GM12878 (cell line): ENCODE data around the gene DLG2. TPM values are rescaled to one million over a fixed set of nuclear protein-coding genes. Genes with fewer than 3 reads are reported as not detected.
A peak's percentile ranks its signal among the peaks of the same experiment; 100 is the strongest.

Experiments
- ATF7 ChIP-seq: fragments of 450-650 bp; IDR thresholded peaks from 2 replicates; pipeline ENCODE4 v1.6.1; 2016; ENCODE audit warnings: low read depth, mild to moderate bottlenecking
- BHLHE40 ChIP-seq, 2 experiments: fragments of 450-650 bp in 1 of 2; IDR thresholded peaks; 2 replicates each; pipeline ENCODE4 v1.6.1; 2011 to 2017; ENCODE audit warnings: low read depth in 2 of 2, borderline replicate concordance in 1 of 2, improper control_type of control experiment in 1 of 2, low read length in 1 of 2, mild to moderate bottlenecking in 1 of 2
- BMI1 ChIP-seq: fragments of 450-650 bp; IDR thresholded peaks from 2 replicates; pipeline ENCODE4 v1.6.1; 2016; ENCODE audit warnings: mild to moderate bottlenecking, moderate library complexity, borderline replicate concordance
- BRCA1 ChIP-seq: IDR thresholded peaks from 2 replicates; pipeline ENCODE4 v1.6.1; 2011; ENCODE audit warnings: low read depth, low read length, improper control_type of control experiment
- CTCF ChIP-seq, 3 experiments: IDR thresholded peaks in 2 of 3; conservative IDR thresholded peaks in 1 of 3; 2 replicates each; pipeline ENCODE4 v1.5.1; 2011; ENCODE audit warnings: low read depth in 3 of 3, low read length in 3 of 3, mild to moderate bottlenecking in 3 of 3, control low read depth in 2 of 3, moderate library complexity in 2 of 3, inconsistent platforms in 1 of 3, mixed read lengths in 1 of 3; ENCODE audit not compliant: control insufficient read depth in 2 of 3, insufficient read depth in 1 of 3; ENCODE audit errors: extremely low read depth in 1 of 3
- E2F4 ChIP-seq: IDR thresholded peaks from 2 replicates; pipeline ENCODE4 v1.6.1; 2012; ENCODE audit warnings: low read depth, low read length, improper control_type of control experiment
- ESRRA ChIP-seq: IDR thresholded peaks from 2 replicates; pipeline ENCODE4 v1.6.1; 2012; ENCODE audit warnings: mild to moderate bottlenecking, low read length, improper control_type of control experiment
- IRF3 ChIP-seq: fragments of 450-650 bp; IDR thresholded peaks from 2 replicates; pipeline ENCODE4 v1.6.1; 2014; ENCODE audit warnings: mild to moderate bottlenecking
- IRF4 ChIP-seq: IDR thresholded peaks from 2 replicates; pipeline ENCODE4 v1.6.1; 2011; ENCODE audit warnings: low read depth, low read length
- IRF5 ChIP-seq: fragments of 450-650 bp; IDR thresholded peaks from 2 replicates; pipeline ENCODE4 v1.6.1; 2017; ENCODE audit warnings: borderline replicate concordance
- KAT2A ChIP-seq: conservative IDR thresholded peaks from 2 replicates; pipeline ENCODE4 v1.6.1; 2011; ENCODE audit warnings: low read depth, low read length; ENCODE audit not compliant: control insufficient read depth
- NBN ChIP-seq: fragments of 450-650 bp; IDR thresholded peaks from 2 replicates; pipeline ENCODE4 v1.6.1; 2016
- POLR2AphosphoS2 ChIP-seq: IDR thresholded peaks from 2 replicates; pipeline ENCODE4 v1.6.1; 2011; ENCODE audit warnings: low read depth, mild to moderate bottlenecking, low read length, improper control_type of control experiment, moderate library complexity
- RFX5 ChIP-seq: IDR thresholded peaks from 2 replicates; pipeline ENCODE4 v1.6.1; 2011; ENCODE audit warnings: low read depth, low read length, improper control_type of control experiment
- SIN3A ChIP-seq: IDR thresholded peaks from 2 replicates; pipeline ENCODE4 v1.6.1; 2012; ENCODE audit warnings: low read depth, low read length, improper control_type of control experiment
- SIX5 ChIP-seq: IDR thresholded peaks from 2 replicates; pipeline ENCODE4 v1.6.1; 2011; ENCODE audit warnings: mild to moderate bottlenecking, low read depth, low read length, moderate library complexity; ENCODE audit not compliant: severe bottlenecking
- STAT3 ChIP-seq: IDR thresholded peaks from 2 replicates; pipeline ENCODE4 v1.6.1; 2011; ENCODE audit warnings: low read depth, low read length, improper control_type of control experiment
- TARDBP ChIP-seq: IDR thresholded peaks from 2 replicates; pipeline ENCODE4 v1.6.1; 2016; ENCODE audit warnings: borderline replicate concordance
- TCF12 ChIP-seq: IDR thresholded peaks from 2 replicates; pipeline ENCODE4 v1.6.1; 2011; ENCODE audit warnings: low read depth, mild to moderate bottlenecking, low read length
- YBX1 ChIP-seq: fragments of 450-650 bp; IDR thresholded peaks from 2 replicates; pipeline ENCODE4 v1.6.1; 2016; ENCODE audit warnings: antibody characterized with exemption
- ZNF384 ChIP-seq: IDR thresholded peaks from 2 replicates; pipeline ENCODE4 v1.6.1; 2012; ENCODE audit warnings: low read depth, mild to moderate bottlenecking, low read length, improper control_type of control experiment, borderline replicate concordance
- ZSCAN29 ChIP-seq: fragments of 450-650 bp; IDR thresholded peaks from 2 replicates; pipeline ENCODE4 v1.6.1; 2017; ENCODE audit warnings: mild to moderate bottlenecking, moderate library complexity
- polyA plus RNA-seq, 11 experiments: library from polyadenylated mRNA; depleted of rRNA in 4 of 11; unstranded in 6 of 11; stranded (reverse) in 5 of 11; fragments of >200 nt; fragmentation: Nextera tagmentation in 4 of 11; fragmentation: Illumina TruSeq in 1 of 11; extraction: Ambion mirVana in 4 of 11; extraction: Trizol in 1 of 11; gene quantifications; 1 replicate in 1 of 11; 2 replicates in 10 of 11; pipeline versions ENCODE4 v1.2.1 to v1.2.3, GENCODE V29; 2011 to 2016; ENCODE audit warnings: inconsistent platforms in 2 of 11, missing spikeins in 2 of 11, low read depth in 1 of 11
- total RNA-seq, 4 experiments: library from RNA; depleted of rRNA in 3 of 4; stranded (reverse); fragments of >200 nt in 3 of 4; fragmentation: Illumina TruSeq in 1 of 4; extraction: Trizol in 1 of 4; gene quantifications; 2 replicates each; pipeline versions ENCODE4 v1.2.1 to v1.2.3, GENCODE V29; 2013 to 2021
- TF ChIP-seq, protein P1 (sequence below): fragments of 450-650 bp; formaldehyde crosslinking; IDR thresholded peaks from 2 replicates; pipeline ENCODE4 v1.4.0; 2022; ENCODE audit warnings: mild to moderate bottlenecking, moderate library complexity

Gene DLG2
- total and polyA plus RNA-seq, 10 of the 15 experiments (the other 5 are each of a cell fraction or from before 2014, with no cell fraction given): 0.09 to 0.98 (median 0.35) TPM

GRCh38 chr11:85647604-85648299 lies 20.6 kb upstream of the DLG2 start, which contains the start of gene TMEM126A (continued):
- TF ChIP-seq E2F4 (no peak), TARDBP (no peak), SIX5 (no peak), STAT3 (no peak), IRF4 (no peak), CTCF (IDR thresholded peaks at IDR 0.05 in 2 of 3, conservative IDR thresholded peaks at IDR 0.05 in 1 of 3; ENCODE audit: control insufficient read depth in 2 of 3, extremely low read depth in 1 of 3, insufficient read depth in 1 of 3, low read depth in 3 of 3, low read length in 3 of 3) (no peak), IRF3 (no peak), TCF12 (no peak), BMI1 (no peak; the same call in 1 of the 2 replicates), ZSCAN29 (no peak), SIN3A (peak; percentile 88; the same call in 1 of the 2 replicates), RFX5 (no peak), YBX1 (no peak), POLR2AphosphoS2 (peak; percentile 60; the same call in 1 of the 2 replicates), BRCA1 (no peak), BHLHE40 (IDR thresholded peaks at IDR 0.05; ENCODE audit: borderline replicate concordance in 1 of 2, low read depth in 2 of 2, low read length in 1 of 2) (peak; percentile 76 to 88; a peak in 3 of 4 replicates), IRF5 (no peak), NBN (peak; percentile 67), ESRRA (0 out of 2 replicates have a peak, but pooled peaks have one; percentile 17), KAT2A (no peak), ATF7 (0 out of 2 replicates have a peak, but pooled peaks have one; percentile 27), ZNF384 (no peak)
- TF ChIP-seq, protein P1, sequence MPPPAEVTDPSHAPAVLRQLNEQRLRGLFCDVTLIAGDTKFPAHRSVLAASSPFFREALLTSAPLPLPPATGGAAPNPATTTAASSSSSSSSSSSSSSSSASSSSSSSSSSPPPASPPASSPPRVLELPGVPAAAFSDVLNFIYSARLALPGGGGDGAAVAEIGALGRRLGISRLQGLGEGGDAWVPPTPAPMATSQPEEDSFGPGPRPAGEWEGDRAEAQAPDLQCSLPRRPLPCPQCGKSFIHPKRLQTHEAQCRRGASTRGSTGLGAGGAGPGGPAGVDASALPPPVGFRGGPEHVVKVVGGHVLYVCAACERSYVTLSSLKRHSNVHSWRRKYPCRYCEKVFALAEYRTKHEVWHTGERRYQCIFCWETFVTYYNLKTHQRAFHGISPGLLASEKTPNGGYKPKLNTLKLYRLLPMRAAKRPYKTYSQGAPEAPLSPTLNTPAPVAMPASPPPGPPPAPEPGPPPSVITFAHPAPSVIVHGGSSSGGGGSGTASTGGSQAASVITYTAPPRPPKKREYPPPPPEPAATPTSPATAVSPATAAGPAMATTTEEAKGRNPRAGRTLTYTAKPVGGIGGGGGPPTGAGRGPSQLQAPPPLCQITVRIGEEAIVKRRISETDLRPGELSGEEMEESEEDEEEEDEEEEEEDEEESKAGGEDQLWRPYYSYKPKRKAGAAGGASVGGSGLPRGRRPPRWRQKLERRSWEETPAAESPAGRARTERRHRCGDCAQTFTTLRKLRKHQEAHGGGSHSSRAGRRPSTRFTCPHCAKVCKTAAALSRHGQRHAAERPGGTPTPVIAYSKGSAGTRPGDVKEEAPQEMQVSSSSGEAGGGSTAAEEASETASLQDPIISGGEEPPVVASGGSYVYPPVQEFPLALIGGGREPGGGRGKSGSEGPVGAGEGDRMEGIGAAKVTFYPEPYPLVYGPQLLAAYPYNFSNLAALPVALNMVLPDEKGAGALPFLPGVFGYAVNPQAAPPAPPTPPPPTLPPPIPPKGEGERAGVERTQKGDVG (CRISPR knock-in tag): no peak
